ENCODE results near the gene SLAMF1.

GRCh38 chr1:160643138-160643537, 3.7 kb downstream of the SLAMF1 start:
- TF ChIP-seq CTCF (IDR thresholded peaks at IDR 0.05) (no peak), EZH2 (IDR thresholded peaks at IDR 0.05) (no peak)
